Fibroblast of the conjunctiva (primary cell): Measurements from ENCODE around the gene C5orf47.

Experiments
- DNase-seq: peaks from one replicate; pipeline ENCODE4 v3.0.0-alpha.2; 2010; ENCODE audit warnings: low read depth

C5orf47 gene, protein sequence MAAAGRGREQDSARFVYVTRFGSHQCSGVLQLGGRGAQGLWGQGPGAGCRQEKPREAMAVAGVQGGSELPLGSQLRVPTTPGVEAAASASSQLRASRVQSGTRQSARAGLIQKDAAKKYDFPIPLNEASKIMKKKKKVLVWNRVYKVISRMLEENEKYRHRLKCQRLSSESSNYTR

DNA sequence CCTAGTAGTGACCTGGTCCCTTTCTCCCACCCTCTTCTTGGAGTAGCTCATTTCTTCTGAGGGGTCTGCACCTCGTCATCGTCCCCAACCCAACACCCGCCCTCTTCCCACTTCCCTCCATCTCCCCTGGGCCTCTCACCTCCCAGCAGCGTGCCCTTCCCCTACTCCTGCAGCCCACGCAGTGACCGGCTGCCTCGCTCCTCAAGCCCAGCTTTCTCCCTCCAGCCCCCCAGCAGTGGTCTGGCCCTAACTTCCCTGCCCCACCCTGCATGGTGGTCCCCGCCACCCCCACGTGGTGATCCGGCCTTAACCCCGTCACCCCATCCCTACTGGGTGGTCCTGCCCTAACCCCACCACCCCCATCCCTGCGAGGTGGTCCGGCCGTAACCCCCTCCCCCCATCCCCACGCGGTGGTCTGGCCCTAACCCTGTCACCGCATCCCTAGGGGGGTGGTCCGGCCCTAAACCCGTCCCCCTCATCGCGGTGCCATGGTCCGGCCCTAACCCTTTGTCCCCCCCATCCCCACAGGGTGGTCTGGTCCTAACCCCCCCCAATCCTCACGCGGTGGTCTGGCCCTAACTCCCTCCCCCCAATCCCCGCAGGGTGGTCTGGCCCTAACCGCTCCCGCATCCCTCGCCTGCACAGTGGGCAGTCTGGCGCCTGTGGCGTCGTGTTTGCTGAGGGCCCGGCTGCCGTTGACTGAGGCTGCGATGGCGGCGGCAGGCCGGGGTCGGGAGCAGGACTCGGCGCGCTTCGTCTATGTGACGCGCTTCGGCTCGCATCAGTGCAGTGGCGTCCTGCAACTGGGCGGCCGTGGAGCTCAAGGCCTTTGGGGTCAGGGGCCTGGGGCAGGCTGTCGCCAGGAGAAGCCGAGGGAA, at the start of gene C5orf47:
TSS of gene C5orf47 (plus strand) at position 617 of the 878 bp plus-strand sequence. CDS start at position 711, 94 bp downstream.
- DNase-seq: no peak

DNA sequence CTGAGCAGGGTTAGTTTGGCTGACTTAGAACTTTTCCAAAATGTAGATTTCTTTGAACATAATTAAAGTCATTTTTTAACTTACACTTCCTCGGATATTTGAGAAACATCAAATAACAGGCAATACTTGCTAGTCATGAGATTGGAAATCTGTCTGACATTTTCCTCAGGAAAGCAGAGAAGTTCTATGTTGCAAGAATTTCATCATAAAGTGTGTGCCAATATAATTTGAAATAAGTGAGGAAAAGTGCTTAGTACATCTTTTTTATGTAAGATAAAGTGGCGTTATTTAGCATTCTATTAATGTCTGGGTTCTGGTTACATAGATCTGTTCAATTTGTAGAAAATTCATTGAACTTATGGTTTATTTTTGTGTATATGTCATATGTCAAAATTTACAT, 48.7 kb upstream of the C5orf47 start:
- no peak for DNase-seq

DNA sequence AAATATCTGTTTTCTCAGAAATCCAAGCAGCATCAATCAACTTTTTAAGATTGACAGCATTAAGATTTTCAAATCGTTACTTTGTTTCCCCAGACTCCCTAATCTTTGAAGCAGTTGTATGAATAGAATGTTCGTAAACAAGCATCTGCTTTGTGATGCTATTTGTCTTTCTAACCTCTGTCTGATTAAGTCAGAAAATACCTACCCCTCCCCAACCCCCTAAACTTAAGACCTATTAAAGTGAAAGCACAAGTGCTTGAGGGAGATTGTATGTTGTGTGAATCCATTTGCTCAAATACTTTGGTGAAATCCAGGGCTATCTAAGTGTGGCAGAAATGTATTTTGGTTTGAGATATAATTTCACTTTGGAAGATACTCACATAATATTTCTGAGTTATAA, 47.9 kb upstream of the C5orf47 start:
- no peak for DNase-seq

DNA sequence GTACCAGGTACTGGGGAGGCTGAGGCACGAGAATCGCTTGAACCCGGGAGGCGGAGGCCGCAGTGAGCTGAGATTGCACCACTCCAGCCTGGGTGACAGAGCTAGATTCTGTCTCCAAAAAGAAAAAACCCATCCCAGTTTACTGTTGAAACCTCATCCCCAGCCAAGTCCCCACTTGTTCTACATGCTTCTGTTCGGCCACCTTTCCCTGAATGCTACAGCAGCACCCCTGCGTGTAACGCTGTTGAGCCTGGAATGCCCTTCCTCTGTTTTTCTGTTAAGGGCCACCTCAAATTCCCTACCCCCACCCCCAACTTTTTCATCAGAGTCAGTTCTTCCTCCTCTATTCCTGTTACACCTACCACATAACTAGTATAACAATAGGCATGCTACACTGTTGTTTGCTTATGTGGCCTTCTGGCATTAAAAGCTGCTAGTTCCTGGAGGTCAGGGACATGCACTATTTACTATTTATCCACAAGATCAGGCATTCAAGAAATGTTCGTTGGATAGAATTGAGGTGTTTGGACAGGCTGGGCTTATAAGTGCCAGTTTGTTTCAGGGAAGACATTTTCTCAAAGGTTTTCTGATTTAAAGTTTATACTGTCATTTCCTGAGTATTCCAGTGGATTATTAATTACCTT, 47.1 kb upstream of the C5orf47 start:
- DNase-seq: no peak

DNA sequence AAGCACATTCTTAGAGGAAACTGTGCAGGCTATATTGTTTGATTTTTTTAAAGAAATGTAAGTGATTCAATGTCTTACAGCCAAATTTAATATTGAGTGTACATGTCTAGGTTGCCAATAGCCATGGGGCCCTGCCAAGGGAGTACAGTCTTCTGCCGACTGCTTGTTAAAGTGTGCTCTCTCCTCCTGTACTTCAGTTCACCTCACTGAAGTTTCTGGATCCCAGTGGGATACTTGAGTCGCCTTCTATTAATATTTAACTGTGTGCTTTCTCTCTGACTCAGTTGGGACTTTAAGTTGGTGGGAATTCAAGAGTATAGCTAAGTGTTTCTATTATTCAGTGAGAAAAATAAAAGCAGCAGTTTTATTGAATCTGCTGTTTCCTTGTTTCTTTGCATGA, 44.5 kb upstream of the C5orf47 start:
- DNase-seq: no peak

DNA sequence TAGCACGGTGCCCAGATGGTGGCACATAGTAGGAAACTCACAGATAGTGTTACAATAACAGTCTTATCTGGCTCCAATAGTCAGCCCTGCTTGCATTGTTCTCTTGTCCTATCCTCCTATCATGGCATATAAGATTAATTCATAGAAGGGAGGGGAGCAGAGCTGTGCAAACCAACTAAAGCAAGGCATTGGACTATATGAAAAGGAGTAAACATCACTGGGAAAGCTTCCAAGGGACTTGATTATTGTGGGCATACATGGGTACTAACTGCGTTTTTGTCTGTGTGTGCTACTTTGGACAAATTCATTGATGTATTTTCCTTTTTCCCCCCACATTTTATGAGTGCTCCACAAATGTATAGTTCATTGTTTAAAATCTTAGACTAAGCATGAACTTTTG, 43.8 kb upstream of the C5orf47 start:
- no peak for DNase-seq

DNA sequence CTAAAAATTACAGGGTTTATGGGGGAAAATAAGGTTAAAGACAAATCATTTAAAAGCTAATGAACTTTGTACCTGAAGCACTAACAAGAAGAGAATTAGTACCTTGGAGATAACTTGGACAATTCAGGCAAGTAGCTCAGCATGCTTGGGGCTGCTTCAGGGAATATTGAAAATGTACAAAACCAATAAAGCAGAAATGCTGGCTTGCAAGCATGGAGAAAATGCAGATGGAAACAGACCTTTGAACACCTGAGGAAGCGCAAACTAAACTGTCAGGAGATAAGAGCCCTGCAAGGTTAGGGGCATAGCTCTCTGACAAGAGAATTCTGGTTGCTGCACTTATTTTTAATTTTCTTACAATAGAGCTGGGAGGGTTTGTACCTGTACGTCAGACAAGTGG, 42.6 kb upstream of the C5orf47 start:
- no peak for DNase-seq

DNA sequence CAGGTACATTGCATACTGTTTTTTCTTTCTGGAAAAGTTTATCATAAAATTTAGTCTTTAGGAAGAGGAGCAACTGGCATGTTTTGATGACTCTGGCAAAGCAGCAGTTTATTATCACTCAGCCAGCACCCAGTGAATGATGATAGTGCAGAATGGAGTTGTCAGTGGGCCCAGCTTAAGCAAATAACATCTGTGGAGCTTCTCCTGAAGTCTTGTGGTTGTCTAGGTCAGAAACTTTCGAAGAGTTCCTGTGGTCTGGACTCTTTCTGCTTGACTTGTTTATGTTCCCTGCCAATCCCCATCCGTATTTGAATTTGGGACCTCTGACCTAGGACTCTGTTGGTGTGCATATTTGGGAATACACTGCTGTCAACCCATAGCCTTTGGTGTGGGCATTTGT, 38.1 kb upstream of the C5orf47 start:
- no peak for DNase-seq

DNA sequence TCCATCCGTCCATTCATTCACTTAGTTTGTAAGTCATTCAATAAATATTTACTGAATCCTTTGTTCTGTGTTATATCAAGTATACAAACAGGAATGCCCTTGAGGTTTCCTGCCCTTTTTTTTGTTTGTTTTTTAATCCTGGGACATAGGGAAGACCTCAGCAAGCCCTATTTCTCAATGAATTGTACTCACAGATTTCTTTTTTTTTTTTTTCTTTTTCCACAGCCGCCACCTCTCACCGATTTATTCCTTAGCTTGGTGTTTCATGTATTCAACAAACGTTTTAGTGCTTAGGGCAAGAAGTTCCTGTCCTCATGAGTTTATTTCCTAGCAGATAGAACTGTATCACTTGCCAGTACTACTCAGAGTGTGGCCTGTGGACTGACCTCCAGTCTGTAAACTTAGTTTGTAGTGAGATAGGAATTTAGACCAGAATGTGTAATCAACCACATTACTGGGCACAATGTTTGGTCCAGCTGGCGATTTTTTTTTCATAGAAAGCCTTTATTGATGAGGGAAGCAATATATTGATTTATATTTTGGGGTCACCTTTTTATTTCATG, 35.4 kb upstream of the C5orf47 start:
- DNase-seq: no peak

DNA sequence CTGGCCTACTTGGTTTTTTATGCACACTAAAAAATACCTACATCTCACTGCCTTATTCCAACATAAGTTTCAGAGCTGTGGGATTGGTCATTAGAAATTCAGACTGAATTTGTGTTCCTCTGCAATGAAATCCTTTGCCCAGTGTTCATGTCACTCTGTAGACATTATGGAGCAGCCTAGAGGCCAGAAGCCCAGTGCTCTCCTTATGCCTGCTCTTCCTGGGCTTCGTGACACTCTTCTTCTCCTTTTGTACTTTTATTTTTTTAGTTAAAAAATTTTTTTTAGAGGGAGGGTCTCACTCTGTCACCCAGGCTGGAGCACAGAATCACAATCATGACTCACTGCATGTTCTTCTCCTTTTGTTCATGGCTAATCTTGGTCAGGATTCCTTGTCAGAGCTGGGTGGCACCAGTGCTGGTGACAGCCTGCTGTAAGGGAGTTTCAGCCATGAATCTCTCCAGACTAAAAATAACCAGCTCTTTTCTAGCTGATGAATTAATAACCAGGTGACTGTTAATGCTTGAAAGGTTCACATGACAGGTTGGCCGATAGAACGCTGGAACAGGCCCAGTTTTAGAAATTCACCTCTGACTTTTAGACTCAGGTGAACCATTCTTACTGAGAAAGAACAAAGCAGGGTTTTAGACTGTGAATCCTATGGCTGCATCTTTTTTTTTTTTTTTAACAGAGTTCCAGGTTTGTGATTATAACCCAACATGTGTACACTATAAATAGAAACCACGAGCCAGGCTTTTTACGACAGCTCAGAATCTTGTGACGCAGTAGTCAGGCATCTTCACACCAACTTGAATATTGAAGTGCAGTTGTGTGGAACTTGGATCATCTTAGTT, 34.1 kb upstream of the C5orf47 start:
- DNase-seq: no peak

DNA sequence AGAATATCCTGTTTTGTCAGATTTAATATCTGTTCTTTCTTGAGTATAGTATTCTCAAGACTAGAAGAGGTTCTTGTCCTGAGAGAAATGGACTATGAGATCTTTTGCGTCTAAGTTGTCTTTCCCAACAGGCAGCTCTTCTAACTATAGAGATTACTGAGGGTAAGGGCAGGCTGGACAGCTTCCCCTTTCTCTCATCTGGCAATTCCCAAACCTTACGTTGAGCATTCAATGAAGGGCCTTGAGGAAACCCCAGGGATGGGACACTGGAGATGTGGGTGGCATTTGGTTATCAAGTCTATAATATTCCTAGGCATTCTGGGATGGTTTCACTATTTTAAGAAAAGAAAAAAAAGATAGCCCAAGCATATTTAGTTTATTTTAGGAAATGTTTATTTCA, 28.0 kb upstream of the C5orf47 start:
- no peak for DNase-seq

DNA sequence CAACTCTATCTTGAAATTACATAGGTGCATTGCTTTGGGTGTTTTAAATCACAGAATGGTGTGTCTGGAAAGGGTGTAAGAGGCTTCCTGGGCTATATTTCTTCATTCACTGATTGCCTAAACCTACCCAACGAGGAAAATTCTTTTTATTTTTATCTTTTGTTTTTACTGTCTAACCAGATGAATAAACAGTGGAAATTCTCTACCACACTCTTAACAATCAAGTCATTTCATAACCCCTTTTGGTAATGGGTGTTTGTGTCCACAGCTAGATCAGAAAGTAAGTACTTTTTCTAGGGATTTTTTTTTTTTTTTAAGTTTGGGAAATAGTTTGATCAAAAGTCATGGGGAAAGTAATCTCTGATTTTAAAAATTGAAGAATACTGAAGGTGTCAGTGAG, 27.6 kb upstream of the C5orf47 start:
- no peak for DNase-seq

DNA sequence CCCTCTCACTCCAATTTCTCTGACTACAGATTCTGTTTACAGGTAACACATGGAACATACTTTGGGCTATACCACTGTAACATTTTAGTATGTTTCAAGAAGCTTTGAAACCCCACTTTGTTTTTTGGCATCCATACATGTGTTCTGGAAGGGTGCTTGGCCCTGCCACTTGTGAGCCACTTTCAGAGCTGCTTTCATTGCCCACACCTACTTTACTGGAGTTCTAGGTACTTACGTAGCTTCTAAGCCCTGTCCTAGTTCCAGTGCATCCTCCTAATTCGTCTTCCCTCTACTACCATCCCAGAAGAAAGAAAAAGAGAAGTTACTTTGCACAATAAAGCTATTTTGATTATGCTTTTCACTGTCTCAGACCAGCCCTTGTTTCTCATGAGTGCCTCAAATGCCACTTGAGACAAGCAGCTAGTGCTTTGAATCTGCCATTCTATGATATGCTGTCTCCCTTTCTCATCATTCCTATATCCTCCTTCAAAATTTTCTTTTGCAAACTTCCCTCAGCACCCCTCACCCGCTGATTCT, 26.5 kb upstream of the C5orf47 start:
- no peak for DNase-seq

DNA sequence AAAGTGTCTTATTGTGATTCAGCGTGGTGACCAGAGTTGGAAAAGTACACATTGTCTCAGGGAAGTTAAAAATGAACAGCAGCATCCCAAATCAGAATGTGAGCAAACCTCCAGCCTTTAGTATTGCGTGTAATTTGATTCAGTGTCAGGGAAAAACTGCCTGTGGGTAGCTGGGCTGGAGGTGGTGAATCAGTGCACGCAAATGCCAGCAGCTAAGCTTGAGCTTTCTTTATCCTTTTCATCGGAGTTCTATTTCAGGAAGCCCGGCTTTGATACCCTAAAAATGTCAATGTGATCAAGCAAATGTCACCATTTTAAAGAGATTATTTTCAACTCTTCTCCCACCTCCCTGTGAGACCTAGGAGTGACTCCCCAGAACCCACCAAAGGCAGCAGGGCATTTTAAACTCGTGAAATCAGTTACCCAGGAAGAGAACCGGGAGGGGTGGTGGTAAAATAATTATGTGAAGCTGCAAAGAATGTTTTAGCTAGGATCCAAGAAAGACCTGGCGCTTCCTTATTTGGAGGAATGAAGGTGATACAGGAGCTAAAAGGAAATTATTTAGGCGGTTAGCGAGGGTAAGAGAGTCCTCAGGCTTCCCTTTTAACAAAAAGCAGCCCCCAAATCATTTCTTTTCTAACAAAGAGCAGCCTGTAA, 25.7 kb upstream of the C5orf47 start:
- peak; percentile 4 for DNase-seq

DNA sequence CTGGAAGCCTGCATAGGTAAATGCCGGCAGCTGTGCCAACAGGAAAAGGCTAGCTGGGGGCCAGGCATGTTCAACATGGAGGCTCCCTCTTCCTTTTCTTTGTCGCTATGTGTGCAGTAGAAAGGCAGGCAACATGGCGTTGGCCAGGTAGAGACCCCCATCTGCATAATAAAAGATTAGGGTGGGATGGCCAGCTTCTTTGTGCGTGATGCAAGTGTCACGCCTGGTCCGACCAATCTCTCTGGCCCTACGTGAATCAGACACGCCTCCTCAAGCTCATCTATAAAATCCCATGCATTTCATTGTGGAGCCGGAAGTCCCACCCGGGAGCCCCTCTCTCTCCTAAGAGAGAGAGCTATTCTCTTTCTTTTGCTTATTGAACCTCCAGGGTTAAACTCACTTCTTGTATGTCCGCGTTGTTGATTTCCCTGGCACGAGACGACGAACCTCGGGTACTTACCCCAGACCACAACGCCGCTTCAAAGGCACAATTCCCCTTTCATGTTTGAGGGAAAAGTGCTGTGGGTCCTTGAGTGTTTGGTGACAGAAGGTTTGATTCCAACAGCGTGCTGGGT, 25.0 kb upstream of the C5orf47 start:
- no peak for DNase-seq

DNA sequence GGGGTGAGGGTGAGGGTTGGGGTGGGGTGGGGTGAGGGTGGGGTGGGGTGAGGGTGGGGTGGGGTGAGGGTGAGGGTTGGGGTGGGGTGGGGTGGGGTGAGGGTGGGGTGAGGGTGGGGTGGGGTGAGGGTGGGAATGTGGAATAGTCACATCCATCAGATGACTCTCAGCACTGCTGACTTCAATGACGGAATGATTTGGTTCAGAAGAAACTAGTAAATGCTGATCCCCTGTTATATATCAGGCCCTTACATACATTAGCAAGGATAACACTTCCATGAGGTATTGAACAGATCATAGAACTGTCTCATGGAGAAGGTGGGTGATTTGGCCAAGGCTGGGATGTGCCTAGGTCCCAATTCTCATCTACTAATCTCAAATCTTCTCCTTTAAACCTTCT, 24.5 kb upstream of the C5orf47 start:
- DNase-seq: no peak

DNA sequence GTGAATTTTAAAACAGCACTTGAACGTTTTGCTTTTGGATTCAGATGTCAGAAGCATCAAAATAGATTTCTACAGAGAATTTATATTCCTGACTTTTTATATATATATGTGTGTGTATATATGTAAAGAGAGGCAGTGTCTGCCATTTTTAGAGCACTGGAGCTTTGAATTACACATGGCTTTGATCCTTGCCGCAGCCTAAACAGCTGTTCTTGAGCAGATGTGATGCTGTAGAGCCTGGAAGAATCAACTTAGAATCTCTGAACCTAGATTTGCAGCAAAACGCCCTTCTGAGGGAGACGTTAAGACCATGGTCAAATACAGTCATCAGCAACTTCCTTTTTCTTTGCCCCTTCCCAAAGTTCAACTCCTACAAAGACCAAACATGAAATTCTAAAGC, 21.7 kb upstream of the C5orf47 start:
- no peak for DNase-seq

DNA sequence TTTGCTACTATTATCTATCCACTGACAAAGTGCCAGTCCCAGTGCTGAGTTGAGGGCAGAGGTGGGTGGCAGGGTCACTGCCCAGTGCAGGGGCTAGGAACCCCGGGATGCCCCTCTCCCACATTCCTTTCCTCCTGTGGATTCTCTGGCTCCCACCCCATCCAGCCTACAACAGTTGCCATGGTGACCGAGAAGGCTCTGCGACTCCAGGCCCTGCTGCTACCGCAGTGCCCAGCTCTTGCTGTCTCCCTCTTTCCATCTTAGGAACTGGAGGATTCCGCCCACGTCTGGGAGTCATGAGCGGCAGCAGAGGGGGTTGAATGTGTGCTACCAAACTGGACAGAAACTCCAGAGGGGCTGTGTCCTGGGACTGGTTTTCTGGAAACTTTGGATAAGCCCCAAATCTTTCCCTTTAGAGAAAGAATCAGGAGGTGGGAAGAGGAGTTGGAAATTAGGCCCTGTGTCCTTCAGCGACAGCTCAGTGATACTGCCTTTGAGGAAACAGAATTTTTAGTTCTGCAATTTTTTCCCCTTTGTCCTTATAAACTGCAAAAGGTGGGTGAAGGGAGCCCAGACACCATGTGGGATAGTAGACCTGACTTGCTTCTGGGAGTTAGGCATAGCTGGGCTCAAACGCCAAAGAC, 20.7 kb upstream of the C5orf47 start:
- no peak for DNase-seq

DNA sequence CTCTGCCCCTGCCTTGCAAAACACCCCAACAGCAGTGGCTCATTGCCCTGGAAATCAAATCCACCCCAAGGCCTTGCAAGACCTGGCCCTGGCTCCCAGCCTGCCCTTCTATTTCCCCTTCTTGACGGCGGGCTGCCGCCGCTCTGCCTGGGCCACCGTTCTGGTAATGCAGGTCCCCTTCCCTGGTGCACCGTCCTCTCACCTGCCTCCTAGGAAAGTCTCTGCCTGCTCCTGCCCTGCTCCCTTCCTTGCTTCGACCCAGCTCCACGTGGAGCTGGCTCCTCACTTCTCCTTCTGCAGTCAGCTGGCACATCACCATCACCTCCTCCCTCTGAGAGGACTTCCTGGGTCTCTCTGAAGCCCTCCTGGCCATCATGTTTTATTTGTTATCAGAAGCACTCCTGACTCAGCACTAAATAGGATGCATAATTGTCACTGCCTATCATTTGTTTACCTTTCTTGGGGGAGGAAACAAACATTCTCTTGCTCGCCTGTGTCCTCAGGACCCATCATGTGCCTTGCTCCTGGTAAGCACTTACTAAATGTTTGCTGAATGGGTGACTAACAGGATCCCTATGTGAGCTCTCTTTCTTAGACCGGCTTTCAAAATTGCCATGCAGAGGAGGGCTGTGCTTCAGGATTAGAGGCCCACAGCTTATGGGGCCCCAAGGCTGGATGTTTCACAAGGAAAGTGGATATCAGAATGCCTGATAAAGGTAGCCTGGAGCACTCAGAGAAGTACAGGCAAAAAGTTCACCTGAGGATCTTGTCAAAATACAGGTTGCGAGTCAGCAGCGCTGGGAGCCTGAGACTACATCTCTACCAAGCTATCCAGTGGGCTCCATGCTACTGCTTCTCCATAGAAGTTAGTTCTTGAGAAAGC, 19.6 kb upstream of the C5orf47 start:
- DNase-seq: peak; percentile 3
